K562 (cell line): Measurements from ENCODE around the gene MCC.

ENCODE experiments used
- GABPA ChIP-seq: fragments of 200-800 bp; sonication (Bioruptor generic); conservative IDR thresholded peaks from 2 replicates; pipeline ENCODE4 v1.6.1; 2016; ENCODE audit warnings: low read depth, missing genetic modification characterization, missing compliant biosample characterization
- HLTF ChIP-seq: fragments of 450-650 bp; IDR thresholded peaks from 2 replicates; pipeline ENCODE4 v1.6.1; 2016
- ZFX ChIP-seq: sonication (generic); formaldehyde crosslinking; IDR thresholded peaks from 2 replicates; pipeline ENCODE4 v1.8.0; 2022; ENCODE audit warnings: mild to moderate bottlenecking, missing genetic modification reagents, moderate library complexity
- TF ChIP-seq, protein P1 (sequence below), 2 experiments: fragments of 450-650 bp; formaldehyde crosslinking in 1 of 2; IDR thresholded peaks; 2 replicates each; pipeline versions ENCODE4 v1.4.0 to v1.6.1; 2014 to 2020; ENCODE audit warnings: mild to moderate bottlenecking in 2 of 2, borderline replicate concordance in 1 of 2, low read depth in 1 of 2
- TF ChIP-seq, protein P2 (sequence below): sonication (generic); formaldehyde crosslinking; IDR thresholded peaks from 2 replicates; pipeline ENCODE4 v1.8.0; 2022; ENCODE audit warnings: missing genetic modification reagents, mild to moderate bottlenecking, moderate library complexity, borderline replicate concordance
- TF ChIP-seq, protein P3 (sequence below): IDR thresholded peaks from 2 replicates; pipeline ENCODE4 v1.6.1; 2012; ENCODE audit warnings: low read depth, low read length, improper control_type of control experiment, borderline replicate concordance

DNA sequence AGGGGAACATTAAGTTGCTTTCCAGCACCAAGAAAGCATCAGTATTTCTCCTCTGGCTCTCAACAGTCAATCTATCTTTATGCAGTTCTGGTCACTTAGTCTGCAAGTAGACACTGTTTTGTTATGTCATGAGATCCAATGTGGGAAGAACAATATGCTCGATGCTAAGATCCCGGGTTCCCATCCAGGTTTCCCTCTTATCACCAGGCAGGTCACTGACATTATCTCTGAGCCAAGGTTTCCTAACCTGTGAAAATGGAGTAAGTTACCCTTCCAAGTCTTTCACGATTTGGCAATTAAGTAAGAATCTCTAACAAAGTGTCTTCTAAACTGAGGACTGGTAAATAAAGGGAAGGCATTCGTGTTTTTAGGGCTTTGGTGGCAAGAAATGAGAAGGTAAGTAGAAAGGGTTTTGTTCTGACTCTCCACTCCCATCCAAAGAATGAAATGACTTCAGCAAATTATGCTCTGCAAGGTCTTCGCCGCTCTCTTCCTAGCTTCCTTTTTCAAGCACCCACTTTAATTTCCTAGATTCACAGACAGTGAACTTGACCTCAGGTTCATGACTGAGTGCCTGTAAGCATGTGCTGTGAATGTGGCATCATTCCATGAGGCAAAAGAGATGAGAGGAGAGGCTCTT, 425.3 kb downstream of the MCC start:
- TF ChIP-seq HLTF (no peak), ZFX (no peak), GABPA (tag) (no peak)
- TF ChIP-seq, protein P1, sequence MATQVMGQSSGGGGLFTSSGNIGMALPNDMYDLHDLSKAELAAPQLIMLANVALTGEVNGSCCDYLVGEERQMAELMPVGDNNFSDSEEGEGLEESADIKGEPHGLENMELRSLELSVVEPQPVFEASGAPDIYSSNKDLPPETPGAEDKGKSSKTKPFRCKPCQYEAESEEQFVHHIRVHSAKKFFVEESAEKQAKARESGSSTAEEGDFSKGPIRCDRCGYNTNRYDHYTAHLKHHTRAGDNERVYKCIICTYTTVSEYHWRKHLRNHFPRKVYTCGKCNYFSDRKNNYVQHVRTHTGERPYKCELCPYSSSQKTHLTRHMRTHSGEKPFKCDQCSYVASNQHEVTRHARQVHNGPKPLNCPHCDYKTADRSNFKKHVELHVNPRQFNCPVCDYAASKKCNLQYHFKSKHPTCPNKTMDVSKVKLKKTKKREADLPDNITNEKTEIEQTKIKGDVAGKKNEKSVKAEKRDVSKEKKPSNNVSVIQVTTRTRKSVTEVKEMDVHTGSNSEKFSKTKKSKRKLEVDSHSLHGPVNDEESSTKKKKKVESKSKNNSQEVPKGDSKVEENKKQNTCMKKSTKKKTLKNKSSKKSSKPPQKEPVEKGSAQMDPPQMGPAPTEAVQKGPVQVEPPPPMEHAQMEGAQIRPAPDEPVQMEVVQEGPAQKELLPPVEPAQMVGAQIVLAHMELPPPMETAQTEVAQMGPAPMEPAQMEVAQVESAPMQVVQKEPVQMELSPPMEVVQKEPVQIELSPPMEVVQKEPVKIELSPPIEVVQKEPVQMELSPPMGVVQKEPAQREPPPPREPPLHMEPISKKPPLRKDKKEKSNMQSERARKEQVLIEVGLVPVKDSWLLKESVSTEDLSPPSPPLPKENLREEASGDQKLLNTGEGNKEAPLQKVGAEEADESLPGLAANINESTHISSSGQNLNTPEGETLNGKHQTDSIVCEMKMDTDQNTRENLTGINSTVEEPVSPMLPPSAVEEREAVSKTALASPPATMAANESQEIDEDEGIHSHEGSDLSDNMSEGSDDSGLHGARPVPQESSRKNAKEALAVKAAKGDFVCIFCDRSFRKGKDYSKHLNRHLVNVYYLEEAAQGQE (IDR thresholded peaks at IDR 0.05; ENCODE audit: borderline replicate concordance), result no peak
- TF ChIP-seq, protein P1 (CRISPR knock-in tag; IDR thresholded peaks at IDR 0.05; ENCODE audit: low read depth), result no peak
- TF ChIP-seq, protein P2, sequence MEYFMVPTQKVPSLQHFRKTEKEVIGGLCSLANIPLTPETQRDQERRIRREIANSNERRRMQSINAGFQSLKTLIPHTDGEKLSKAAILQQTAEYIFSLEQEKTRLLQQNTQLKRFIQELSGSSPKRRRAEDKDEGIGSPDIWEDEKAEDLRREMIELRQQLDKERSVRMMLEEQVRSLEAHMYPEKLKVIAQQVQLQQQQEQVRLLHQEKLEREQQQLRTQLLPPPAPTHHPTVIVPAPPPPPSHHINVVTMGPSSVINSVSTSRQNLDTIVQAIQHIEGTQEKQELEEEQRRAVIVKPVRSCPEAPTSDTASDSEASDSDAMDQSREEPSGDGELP (CRISPR knock-in tag), result no peak
- TF ChIP-seq, protein P3, sequence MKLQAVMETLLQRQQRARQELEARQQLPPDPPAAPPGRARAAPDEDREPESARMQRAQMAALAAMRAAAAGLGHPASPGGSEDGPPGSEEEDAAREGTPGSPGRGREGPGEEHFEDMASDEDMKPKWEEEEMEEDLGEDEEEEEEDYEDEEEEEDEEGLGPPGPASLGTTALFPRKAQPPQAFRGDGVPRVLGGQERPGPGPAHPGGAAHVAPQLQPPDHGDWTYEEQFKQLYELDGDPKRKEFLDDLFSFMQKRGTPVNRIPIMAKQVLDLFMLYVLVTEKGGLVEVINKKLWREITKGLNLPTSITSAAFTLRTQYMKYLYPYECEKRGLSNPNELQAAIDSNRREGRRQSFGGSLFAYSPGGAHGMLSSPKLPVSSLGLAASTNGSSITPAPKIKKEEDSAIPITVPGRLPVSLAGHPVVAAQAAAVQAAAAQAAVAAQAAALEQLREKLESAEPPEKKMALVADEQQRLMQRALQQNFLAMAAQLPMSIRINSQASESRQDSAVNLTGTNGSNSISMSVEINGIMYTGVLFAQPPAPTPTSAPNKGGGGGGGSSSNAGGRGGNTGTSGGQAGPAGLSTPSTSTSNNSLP, result no peak
